Measurements from ENCODE around the gene SLC25A6.
"Not testable (repeated sequence)": the region's sequence is repeated elsewhere in the genome, so short reads cannot be mapped to it uniquely, and the experiment has no call there.

The SLC25A6 gene

DNA sequence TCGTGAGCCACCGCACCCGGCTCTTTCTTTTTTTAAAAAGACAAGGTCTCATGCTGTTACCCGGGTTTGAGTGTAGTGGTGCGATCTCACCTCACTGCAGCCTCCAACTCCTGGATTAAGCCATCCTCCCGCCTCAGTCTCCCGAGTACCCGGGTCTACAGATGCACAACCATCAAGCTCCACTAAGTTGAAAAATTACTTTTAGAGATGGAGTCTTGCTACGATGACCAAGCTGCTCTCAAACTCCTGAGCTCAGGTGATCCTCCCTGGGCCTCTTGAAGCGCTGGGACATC is 2.0 kb downstream of the SLC25A6 start:
- no peak for DNase-seq (ENCODE audit: low read depth)

DNA sequence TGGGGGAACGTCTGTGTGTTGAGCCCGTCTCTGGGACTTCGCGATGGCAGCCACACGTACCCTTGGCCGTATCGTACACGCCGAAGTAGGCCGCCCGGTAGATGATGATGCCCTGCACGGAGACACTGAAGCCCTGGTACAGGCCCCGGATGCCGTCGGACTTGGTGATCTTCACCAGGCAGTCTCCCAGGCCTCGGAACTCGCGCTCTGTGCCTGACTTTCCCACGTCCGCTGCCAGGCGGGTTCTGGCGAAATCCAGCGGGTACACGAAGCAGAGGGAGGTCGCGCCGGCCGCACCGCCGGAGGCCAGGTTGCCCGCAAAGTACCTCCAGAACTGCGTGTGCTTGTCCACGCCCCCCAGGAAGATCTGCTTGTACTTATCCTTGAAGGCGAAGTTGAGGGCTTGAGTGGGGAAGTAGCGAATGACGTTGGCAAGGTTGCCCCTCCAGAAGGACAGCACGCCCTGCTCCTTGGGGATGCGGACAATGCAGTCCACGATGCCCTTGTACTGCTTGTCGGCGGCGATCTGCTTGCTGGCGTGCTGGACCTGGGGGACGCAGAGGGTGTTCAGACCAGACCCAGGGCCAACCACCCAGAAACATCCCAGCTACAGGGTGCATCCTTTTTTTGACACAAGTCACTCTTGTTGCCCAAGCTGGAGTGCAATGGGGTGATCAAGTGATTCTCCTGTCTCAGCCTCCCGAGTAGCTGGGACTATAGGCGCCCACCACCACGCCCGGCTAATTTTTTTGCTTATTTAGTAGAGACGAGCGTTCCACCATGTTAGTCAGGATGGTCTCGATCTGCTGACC is 2.5 kb downstream of the SLC25A6 start:
- no peak for DNase-seq (ENCODE audit: low read depth)

DNA sequence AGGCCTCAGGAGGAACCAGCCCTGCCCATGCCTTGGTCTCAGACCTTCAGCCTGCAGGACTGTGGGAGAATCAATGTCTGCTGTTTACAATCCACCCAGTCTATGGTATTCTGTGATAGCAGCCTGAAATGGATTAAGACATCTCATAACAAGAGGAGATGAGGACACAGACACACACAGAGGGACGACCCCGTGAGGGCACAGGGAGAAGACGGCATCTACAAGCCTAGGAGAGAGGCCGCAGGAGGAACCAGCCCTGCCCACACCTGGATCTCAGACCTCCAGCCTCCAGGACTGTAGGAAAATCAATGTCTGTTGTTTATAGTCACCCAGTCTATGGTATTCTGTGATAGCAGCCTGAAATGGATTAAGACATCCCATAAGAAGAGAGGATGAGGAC is 3.3 kb downstream of the SLC25A6 start:
- DNase-seq (ENCODE audit: low read depth): no peak

GRCh38 chrX:1387141-1387776 is 4.7 kb downstream of the SLC25A6 start:
- DNase-seq (ENCODE audit: low read depth): no peak

DNA sequence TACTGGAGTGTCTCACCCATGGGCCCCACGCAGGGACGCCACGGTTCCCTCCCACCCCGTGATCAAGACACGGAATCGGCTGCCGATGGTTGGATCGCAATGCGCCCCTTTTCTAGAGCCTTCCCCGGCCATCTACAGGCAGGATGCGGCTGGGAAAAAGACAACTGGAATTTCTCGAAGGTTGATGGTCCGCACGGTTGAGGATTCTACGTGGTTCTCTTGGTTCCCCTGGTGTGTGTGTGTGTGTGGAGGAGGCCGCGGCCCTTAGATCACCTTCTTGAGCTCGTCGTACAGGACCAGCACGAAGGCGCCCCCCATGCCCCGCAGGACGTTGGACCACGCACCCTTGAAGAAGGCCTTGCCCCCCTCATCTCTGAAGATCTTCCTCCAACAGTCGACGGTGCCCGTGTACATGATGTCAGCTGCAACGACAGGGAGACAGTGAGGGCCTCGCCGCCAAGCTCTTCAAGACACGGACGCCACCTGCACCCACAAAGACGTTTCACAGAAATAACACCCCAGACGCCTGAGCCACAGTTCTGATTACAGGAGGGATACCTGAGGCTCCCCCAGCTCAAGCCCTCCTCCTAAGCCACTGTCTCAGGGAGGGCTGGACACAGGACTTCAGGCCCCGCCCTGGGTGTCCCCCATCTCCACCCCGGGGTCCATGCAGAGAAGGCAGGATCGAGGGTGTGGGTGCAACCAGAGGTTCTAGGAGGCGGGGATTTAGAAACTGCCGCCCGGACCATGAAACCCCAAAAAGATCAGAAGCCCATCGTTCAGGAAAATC is 5.4 kb downstream of the SLC25A6 start:
- no peak for DNase-seq (ENCODE audit: low read depth)

DNA sequence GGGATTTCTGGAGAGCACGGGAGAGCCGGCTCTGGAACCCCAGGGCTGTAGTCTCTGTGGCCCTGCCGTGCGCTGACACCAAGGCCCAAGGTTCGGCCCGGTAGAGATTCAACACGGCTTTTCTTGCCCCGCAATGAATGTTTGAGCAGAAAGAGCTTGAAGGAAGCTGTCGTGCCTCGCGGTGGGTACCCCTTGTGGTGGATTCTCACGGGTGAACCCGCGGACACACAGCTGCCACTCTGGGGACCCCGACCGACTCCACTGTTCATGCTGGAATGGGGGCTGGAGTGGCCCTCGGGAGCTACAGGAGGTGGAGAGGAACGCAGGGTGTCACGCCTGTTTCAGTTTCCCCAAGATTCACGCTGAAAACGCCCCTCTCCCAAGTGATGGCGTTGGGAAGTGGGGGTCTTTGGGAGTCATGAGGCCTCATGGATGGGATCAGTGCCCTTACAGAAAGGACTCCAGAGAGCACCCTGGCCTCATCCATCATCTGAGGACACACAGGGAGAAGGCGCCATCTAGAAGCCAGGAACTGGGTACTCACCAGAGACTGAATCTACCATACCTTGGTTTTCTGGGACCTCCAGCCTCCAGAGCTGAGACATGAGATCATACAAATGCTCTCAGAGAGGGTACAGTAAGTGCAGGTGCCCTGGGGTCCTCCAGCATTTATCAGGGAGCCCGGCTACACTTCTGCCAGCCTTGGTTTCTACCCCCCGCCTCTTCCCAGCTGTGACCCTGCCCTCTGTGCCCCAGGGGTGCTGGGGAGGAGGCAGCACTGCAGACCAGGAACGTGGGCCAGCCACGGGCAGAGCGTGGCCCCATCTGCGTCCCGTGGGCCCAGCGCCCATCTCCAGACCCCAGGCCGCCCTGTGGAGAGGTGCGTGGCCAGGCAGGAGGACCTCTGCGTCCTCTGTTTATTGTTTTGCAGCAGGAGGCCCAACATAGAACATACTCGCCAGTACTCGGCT is 6.4 kb downstream of the SLC25A6 start:
- no peak for DNase-seq (ENCODE audit: low read depth)

- no peak for DNase-seq (ENCODE audit: low read depth)
Measured at GRCh38 chrX:1384658-1385252, 7.2 kb downstream of the SLC25A6 start.

- DNase-seq (ENCODE audit: low read depth): no peak
Measured at GRCh38 chrX:1380672-1381233, 11.2 kb downstream of the SLC25A6 start.

DNA sequence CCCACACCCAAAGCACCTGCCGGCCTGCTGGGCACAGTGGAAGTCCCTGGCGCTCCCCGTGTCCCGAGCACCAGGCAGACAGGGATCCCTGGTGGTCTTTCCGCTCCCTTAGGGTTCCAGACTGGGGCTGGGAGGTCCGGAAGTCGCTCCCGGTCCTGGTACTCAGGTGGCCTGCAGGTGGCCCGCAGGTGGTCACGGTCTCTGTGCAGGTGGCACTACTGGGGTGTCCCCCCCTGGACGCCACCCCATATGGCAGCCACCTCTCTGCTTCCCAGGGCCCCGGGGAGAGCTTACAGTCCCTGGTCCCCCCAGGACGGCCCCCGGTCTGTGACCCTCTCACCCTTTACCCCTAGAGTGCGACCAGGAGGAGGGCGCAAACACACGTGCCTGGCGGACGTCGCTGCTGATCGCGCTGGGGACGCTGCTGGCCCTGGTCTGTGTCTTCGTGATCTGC is 13.6 kb downstream of the SLC25A6 start:
- DNase-seq (ENCODE audit: low read depth): no peak

DNA sequence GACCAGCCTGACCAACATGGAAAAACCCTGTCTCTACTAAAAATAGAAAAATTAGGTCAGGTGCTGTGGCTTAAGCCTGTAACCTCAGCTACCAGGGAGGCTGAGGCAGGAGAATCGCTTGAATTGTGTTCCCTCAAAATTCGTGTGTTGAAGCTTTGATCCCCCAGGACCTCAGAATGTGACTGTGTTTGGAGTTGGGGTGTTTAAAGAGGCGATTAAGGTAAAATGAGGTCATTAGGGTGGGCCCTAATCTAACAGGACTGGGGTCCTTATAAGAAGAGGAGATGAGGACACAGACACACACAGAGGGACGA is 23.6 kb downstream of the SLC25A6 start:
- no peak for DNase-seq (ENCODE audit: low read depth)

GRCh38 chrX:1366363-1366762 is 25.6 kb downstream of the SLC25A6 start:
- DNase-seq (ENCODE audit: low read depth): not testable (repeated sequence)

DNA sequence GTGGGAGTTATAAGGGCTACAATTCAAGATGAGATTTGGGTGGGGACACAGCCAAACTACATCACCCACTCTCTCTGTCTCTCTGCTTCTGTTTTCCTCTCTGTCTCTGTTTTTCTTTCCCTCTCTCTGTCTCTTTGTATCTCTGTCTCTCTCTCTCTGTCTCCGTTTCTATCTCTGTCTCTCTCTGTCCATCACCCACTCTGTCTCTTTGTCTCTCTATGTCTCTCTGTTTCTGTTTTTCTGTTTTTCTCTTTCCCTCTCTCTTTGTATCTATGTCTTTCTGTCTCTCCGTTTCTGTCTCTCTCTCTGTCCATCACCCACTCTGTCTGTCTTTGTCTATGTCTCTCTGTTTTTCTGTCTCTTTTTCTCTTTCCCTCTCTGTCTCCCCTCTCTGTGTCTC is 30.0 kb downstream of the SLC25A6 start:
- DNase-seq (ENCODE audit: low read depth): no peak

DNA sequence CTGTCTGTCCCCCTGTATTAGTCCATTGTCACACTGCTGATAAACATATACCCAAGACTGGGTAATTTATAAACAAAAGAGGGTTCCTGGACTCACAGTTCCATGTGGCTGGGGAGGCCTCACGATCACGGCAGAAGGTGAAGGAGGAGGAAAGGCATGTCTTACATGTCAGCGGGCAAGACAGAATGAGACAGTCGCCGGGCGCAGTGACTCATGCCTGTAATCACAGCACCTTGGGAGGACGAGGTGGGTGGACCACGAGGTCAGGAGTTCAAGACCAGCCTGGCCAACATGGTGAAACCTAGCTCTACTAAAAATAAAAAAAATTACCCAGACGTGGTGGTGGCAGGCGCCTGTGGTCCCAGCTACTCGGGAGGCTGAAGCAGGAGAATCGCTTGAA is 30.6 kb downstream of the SLC25A6 start:
- DNase-seq (ENCODE audit: low read depth): no peak

DNA sequence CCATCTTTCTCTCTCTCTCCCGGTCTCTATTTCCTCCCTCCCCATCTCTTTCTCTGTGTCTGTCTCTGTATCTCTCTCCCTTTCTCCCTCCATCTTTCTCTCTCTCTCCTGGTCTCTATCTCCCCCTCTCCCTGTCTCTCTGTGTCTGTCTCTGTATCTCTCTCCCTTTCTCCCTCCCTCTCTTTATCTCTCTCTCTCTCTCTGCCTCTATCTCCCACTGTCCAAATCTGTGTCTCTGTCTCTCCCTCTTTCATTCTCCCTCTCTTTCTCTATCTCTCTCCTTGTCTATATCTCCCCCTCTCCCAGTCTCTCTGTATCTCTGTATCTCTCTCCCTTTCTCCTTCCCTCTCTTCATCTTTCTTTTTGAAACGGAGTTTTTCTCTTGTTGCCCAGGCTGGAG is 31.7 kb downstream of the SLC25A6 start:
- DNase-seq (ENCODE audit: low read depth): no peak

DNA sequence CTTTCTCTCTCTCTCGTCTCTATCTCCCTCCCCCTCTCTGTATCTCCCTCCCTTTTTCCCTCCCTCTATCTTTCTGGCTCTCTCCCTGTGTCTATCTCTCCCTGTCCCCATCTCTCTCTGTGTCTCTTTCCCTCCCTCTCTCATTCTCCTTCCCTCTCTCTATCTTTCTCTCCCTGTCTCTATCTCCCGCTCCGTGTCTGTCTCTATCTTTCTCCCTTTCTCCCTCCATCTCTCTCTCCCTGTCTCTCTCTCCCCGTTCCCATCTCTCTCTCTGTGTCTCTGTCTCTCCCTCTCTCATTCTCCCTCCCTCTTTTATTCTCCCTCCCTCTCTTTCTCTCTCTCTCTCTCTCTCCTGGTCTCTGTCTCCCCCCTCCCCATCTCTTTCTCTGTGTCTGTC is 32.4 kb downstream of the SLC25A6 start:
- no peak for DNase-seq (ENCODE audit: low read depth)

- no peak for DNase-seq (ENCODE audit: low read depth)
Measured at GRCh38 chrX:1358793-1359476, 33.0 kb downstream of the SLC25A6 start.

DNA sequence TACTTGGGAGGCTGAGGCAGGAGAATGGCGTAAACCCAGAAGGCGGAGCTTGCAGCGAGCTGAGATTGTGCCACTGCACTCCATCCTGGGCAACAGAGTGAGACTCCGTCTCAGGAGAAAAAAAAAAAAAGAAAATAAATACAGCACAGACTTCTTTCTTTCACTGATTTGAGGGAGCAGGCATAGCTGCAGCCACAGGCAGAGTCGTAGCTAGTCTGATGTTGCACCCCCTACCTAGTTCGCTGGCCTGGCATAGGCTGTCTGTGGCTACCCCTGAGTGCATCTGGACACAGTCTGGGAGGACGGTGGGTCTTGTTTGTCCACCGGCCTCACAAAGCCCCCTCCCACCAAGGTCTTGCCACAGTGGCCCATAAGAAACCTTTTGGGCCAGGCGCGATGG is 33.9 kb downstream of the SLC25A6 start:
- DNase-seq (ENCODE audit: low read depth): no peak

DNA sequence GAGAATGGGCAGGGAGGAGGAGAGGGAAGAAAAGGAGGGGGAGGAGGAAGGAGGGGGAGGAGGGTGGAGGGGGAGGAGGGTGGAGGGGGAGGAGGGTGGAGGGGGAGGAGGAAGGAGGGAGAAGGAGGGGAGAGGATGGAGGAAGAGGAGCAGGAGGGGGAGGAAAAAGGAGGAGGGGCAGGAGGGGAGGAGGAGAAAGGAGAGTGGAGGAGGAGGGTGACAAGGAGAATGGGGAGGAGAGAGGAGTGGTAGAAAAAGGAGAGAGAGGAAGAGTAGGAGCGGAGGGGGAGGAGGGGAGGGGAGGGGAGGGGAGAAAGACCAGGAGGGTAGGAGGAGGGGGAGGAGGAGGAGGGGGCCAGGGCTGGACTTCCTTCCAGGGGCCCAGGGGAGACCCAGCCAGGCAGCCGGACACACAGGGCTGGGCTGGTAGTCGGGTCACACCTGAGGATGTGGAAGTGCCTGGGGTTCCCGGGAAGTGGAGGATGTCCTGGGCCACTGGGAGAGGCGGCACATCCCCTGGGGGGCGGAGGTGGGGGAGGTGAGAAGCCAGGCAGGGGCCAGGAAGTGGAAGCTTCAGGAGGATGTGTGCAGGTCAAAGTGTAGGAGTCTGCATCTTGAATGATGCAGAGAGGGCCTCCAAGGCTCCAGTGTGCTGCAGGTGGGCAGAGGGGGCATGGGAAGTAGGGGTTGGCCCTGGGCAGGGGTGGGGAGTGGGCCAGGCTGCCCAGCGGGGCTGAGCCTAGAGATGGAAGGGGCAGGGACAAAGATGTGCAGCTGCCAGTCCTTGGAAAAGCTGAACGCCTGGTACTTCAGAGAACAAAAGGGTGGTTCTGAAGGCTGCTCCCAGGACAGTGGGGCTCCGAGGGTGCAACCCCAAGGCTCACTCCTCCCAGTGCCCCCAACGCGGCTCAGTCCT is 36.5 kb downstream of the SLC25A6 start:
- DNase-seq (ENCODE audit: low read depth): no peak
